Measurements from ENCODE around the gene FSD2.

- TF ChIP-seq, protein P1, sequence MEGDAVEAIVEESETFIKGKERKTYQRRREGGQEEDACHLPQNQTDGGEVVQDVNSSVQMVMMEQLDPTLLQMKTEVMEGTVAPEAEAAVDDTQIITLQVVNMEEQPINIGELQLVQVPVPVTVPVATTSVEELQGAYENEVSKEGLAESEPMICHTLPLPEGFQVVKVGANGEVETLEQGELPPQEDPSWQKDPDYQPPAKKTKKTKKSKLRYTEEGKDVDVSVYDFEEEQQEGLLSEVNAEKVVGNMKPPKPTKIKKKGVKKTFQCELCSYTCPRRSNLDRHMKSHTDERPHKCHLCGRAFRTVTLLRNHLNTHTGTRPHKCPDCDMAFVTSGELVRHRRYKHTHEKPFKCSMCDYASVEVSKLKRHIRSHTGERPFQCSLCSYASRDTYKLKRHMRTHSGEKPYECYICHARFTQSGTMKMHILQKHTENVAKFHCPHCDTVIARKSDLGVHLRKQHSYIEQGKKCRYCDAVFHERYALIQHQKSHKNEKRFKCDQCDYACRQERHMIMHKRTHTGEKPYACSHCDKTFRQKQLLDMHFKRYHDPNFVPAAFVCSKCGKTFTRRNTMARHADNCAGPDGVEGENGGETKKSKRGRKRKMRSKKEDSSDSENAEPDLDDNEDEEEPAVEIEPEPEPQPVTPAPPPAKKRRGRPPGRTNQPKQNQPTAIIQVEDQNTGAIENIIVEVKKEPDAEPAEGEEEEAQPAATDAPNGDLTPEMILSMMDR (IDR thresholded peaks at IDR 0.05), result no peak
- TF ChIP-seq EZH2phosphoT487 (IDR thresholded peaks at IDR 0.05) (no peak), EZH2 (IDR thresholded peaks at IDR 0.05) (no peak)
Measured at GRCh38 chr15:82831894-82832600, 26.2 kb upstream of the FSD2 start.
